HG02798 (cell line): ENCODE results near the gene GYG2.
"Not testable (repeated sequence)": the region's sequence is repeated elsewhere in the genome, so short reads cannot be mapped to it uniquely, and the experiment has no call there.

Experiments used
- ATAC-seq: cut with Tn5 transposase; IDR thresholded peaks from one replicate; pipeline ENCODE4 v1.9.1; 2021; ENCODE audit warnings: mild to moderate bottlenecking; ENCODE audit not compliant: unreplicated experiment, poor library complexity

GYG2 gene

DNA sequence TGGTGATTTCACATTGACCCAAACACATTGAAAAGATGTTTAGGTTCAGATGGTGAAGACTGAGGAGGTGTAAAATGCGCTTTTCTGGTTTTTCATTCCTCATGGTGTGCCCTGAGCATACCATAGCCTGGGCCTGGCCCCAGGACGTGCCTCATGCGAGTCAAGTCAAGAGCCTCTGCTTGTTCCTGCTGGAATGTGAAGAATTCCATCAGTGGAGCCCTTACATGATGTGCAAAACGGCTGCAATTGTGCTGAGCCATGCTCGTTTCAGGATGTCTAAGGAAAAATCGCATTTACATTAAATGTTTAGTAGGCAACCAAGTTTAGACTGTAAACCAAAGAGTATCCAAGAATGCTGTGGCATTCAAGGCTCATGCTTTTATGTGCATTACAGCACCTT is 34.9 kb downstream of the GYG2 start:
- ATAC-seq, result no peak

DNA sequence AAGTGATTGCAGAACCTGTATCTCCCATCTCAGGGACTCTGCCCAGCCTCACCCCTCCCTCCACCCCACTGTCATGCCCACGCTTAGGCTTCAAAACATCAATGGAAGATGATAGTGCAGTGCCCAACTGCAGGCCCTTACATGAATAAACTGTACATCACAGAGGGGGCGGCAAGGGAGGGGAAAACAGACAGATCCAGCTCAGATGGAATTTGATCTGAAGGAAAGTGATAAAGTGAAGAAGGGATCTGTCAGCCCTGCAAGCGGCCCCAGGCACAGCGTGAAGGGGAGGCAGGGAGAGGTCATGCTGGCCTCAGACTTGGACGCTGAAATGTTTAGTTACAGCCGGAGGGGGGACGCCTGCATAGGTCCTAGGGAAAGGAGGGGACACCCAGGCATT is 38.5 kb downstream of the GYG2 start:
- no peak for ATAC-seq

DNA sequence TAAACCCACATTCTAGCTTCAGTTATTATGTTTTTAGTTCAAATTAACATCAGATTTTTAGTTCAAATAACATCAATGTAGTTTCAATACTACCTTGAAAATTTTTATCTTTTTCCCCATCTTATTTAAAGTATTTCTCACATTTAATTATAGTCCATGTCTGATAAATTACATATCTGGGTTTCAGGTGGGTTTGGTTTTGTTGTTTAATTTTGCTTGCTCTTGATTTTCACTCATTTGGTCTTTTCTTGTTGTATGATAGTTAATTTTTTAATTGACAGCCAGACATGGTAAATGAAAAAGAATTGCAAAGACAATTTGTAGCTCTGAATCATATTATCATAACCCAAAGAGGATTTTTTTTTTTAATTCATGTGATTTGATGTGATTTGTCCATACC is 41.9 kb downstream of the GYG2 start:
- no peak for ATAC-seq

DNA sequence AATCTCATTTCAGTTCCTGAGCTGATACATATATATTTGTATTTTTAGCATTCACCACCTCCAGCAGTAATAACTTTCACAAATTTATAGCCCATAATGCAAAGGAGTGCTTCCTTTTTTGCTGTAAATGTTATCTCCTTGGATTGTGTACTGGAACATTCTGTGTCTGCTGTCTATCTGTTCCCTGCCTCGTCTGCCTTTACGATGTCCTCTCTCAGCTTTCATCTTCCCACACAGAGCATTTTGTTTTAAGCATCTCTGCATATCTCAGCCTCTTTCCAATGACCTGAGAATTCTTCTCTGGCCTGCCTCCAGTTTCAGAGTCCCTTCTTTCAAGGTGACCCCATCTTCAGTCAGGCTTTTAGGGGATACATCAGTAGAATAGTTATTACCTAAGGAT is 43.1 kb downstream of the GYG2 start:
- ATAC-seq, result no peak

DNA sequence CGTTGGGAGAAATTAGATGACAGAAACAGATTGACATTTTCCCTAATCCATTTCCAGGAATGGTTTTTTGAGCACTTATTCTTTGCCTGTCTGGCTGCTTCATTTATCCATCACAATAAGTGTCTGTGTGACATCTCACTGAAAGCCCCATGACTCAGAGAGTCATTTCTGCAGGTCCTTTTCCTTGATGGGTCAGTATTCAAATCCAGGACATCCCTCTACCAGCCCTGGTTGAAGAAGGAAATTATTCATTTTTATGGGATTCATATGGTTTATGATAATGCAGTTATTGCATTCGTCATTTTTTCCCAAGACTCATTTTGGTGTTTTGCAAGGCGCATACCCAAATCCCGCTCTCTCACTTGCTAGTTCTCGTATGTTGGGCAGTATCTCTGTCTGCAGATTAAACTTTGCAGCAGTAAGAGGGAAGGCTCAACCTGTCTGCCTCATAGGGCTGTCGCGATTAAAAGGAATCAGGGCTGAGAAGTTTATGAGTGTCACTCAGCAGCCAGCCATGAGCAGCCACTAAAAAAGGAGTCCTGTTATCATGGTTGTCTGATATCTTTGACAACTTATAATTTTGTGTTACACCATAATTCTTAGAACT is 44.0 kb downstream of the GYG2 start:
- no peak for ATAC-seq

DNA sequence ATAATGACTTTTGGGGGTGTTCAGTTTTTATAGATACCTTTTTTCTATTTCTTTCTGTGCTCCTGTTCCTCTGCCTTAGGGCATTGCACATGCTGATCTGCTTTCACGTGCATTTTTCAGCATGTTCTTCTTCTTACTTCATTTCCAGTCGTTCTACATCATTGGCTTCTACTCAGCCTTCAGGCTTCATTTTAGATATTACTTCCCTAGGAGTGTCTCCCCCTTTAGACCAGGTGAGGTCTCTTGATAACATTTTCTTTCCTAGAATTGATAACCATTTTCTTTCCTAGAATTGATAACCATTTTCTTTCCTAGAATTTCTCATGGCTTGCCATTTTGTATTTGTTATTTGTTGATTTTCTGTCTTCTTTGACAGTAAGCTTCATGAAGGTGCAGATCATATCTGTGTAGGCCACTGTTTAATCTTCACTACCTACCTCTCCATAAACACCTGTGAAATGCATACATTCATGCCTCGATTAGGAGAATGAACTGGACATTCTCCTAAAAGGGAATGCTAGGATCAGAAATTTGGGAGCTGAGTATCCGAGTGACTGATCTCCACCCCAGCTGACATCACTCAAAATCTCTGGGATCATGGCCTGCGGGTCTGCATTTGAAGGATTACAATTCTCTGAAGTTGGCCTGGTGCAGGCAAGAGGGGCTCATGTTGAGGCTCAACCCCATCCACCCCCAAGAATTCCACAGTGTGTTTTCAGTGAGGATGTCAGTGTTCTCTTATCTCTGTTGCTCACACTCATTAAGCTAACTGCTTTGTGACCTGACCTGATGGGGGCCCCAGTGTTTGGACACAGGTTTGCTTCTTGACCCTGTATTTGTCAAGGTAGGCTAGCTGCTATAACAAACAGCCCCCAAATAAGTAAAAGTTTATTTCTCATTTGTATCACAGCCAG is 45.7 kb downstream of the GYG2 start:
- no peak for ATAC-seq

DNA sequence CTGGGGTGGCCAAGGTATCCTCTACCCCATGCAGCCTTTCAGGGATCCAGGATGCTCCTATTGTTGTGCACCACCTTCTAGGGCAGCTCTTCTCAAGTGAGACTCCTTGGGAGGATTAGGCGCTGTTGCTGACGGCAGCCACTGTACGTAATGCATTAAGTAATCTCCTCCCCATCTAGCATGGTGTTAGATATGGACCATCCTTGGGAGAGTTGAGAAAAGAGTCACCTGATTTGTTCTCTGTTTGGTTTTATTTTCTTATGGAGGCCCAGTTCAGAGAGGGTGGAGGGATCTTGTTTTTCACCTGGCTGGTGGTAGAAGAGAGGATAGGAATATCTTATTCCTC is 46.4 kb downstream of the GYG2 start:
- ATAC-seq, result no peak

DNA sequence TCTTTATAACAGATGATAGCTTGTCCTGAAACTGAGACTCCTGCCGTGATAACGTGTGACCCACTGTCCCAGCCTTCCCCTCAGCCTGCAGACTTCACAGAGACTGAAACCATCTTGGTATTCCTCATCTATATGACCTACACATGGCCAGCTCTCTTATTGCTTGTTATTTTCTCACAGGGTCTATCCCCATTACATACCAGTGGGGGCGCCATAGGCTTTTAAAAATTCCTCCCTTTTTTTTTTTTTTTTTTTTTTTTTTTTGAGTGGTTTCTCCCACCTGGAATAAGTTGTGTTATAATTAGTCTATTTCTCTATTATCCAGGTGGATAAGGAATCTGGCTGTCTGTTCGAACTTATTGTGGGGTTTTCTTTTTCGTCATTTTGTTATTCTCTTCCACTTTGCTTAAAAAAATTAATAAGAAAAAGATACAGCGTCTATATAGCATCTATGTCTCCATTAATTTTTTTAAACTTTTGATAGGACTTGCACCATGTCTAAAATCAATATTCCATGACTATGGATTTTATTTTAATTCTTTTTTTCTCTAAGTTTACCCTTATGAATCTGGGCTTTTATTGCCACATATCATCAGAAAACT is 47.2 kb downstream of the GYG2 start:
- no peak for ATAC-seq

DNA sequence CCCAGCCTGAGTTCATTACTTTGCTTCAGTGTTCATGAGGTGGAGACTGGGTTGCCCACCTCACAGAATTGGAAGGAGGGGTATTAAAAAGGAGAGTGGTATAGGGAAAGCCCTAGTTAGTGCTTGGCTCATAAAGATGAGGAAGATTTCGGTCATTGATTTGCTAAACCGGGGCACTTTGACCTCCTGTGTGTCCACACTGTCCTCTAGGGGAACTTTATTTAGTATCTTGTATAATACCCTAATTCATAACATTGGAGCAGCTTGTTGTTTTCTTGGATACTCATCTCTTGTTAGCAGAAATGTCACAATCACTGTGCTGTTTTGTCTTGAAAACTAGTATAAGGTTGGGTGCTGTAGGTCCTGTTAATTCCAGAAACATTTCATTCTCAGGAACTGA is 49.8 kb downstream of the GYG2 start:
- ATAC-seq, result no peak

DNA sequence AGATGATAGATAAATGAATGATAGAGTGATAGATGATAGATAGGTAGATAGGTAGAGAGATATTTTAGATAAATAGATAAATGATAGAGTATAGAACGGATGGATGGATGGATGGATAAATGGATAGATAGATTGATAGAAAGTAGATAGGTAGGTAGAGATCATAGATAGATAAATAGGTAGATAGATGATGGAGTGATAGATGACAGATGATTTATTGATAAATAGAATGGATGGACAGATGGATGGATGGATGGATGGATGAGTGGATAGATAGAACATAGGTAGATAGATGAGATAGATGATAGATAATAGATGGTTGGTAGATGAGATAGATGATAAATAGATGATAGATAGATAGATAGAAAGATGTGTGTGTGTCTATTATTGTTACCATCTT is 50.9 kb downstream of the GYG2 start:
- no peak for ATAC-seq

DNA sequence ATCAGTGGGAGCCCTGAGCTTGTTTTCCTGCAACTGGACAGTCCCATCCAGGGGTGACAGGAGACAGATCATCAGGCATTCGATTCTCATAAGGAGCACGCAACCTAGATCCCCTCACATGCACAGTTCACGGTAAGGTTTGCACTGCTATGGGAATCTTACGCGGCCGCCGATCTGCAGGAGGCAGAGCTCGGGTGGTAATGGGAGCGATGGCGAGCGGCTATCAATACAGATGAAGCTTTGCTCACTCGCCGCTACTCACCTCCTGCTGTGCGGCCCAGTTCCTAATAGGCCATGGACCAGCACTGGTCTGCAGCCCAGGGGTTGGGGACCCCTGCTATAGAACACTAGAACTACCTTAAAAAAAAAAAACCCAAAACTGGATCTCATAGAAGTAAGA is 55.0 kb downstream of the GYG2 start:
- no peak for ATAC-seq

DNA sequence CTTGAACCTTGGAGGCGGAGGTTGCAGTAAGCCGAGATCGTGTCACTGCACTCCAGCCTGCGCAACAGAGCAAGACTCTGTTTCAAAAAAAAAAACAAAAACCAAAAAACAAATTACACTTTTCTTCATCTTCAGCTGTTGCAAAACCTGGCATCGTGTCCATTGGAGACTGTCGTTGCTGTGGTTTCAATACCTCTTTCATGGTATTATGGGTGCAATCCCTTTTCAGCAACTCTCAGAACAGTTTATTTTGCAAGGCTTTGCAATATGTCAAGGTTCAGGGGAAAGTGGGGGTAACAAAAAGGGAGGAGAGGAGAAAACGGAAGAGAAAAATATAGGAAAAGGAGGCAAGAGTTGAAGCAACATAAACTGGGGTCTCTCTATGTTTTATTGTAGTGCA is 59.6 kb downstream of the GYG2 start:
- no peak for ATAC-seq

DNA sequence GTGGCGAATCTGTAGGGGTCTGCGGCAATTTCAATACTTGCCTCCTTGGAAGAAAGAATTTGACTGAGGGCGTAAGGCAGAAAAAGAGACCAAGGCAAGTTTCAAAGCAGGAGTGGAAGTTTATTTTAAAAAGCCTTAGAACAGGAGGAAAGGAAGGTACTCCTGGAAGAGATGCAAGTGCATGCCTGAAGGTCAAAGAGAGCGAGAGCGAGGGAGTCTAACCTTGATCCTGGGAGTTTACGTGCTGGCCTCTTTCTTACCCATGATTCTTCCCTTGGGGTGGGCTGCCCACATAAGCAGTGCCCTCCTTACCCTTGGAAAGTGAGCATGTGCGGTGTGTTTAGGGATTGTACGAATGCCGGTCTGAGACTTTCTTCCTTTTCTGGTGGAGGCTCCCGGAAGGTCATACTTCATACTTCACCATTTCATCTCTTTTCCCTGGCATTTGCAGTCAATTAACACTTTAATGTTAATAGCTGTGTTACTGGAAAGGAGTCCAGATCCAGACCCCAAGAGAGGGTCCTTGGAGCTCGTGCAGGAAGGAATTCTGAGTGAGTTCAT is 60.4 kb downstream of the GYG2 start:
- no peak for ATAC-seq

DNA sequence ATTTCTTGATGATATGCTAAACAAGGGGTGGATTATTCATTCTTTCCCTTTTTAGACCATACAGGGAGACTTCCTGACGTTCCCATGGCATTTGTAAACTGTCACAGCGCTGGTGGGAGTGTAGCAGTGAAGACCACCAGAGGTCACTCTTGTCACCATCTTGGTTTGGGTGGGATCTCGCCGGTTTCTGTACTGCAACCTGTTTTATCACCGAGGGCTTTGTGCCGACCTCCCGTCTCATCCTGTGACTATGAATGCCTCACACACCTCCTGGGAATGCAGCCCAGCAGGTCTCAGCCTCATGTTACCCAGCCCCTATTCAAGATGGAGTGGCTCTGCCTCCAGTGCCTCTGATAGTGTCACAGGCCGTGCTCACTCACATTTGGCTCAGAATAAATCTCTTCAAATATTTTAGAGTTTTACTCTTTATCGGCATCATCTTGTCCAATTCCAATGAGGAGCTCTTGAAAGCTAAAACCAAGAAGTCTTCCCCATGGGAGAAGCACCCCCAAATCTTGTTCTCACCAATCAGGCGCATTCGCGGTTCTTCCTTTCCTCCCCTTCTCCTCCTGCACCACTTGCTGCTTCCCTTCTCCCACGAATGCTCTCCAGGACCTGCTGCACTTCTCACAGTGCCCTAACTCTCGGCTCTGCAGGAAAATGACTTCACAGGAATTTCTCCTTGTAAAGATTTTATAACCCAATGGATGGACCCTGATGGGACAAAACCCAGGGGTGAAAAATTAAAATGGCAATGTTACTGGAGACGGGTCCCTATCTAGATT is 61.2 kb downstream of the GYG2 start:
- ATAC-seq, result not testable (repeated sequence)

DNA sequence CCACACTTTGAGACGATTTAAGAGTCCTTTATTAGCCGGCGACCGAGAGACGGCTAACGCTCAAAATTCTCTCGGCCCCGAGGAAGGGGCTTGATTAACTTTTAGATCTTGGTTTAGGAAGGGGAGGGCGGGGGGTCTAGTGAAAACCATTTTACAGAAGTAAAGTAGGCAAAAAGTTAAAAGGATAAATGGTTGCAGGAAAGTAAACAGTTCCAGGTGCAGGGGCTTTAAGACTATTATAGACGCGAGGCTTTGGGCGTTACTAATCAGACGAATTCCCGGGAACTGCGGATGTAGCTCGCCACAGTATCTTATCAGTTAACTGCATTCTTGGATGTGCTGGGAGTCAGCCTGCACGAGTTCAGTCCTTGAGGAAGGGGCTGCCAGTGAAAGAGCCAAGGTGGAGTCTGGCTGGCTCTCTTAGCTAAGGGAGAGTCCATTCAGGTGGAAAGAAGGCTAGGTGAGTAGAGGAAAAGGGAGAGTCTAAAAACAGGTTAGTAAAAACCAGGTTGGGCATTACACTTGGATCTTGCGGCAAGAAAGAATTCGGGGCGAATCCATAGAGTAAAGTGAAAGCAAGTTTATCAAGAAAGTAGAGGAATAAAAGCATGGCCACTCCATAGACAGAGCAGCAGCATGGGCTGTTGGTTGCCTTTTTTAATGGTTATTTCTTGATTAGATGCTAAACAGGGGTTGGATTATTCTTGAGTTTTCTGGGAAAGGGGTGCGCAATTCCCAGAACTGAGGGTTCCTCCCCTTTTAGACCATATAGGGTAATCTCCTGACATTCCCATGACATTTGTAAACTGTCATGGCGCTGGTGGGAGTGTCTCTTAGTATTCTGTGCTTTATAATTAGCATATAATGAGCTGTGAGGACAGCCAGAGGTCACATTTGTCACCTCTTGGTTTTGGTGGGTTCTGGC is 62.1 kb downstream of the GYG2 start:
- not testable (repeated sequence) for ATAC-seq

DNA sequence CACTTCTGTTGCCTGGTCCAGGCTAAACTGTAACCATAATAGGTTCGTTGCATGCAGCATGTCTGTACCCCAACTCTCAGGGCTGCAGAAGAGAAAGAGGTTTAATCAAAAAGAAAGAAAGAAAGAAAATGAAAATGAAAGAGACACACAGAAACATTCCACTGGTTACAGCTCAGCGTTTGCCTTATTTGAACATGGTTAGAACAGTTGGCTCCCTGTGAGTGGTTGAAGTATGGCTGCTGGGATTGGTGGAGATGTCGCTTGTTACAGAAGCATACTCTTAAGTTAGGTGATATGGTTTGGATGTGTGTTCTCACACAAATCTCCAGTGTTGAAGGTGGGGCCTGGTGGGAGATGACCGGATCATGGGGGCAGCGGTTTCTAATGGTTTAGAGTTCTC is 64.1 kb downstream of the GYG2 start:
- no peak for ATAC-seq

DNA sequence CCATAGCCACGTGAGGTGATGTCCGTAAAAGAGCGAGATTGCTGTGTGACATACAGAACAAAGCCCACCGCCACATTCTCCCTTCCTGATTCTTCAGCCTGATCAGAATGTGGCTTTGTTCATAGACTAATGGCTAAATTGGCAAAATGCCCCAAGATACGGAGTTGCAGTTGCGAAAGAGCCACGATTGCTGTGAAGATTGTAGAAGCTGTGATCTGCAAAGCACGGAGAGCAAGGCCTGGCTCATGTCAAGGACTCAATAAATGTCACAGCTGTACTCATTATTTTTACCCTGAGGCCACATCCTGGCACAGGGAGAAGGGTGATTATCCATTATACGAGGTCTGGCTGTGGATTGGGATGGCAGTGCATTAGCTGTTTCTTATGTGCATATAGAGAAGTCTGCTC is 66.2 kb downstream of the GYG2 start:
- no peak for ATAC-seq

DNA sequence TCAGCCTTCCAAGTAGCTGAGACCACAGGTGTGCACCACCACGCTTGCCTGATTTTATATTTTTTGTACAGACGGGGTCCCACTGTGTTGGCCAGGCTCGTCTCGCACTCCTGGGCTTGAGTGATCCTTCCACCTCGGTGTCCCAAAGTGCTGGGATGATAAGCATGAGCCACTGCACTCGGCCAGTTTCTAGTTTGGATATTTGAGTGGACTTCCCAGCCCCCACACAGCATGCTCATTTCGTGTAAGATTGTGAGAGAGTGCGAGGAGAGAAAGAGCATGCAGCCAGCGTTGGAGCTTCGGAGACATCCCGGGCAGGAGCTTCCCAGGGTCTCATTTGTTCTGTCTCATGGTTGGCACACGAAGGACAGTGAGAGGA is 68.6 kb downstream of the GYG2 start:
- ATAC-seq, result no peak
